ENCODE results near the gene ANGPTL2.

Gene ANGPTL2

DNA sequence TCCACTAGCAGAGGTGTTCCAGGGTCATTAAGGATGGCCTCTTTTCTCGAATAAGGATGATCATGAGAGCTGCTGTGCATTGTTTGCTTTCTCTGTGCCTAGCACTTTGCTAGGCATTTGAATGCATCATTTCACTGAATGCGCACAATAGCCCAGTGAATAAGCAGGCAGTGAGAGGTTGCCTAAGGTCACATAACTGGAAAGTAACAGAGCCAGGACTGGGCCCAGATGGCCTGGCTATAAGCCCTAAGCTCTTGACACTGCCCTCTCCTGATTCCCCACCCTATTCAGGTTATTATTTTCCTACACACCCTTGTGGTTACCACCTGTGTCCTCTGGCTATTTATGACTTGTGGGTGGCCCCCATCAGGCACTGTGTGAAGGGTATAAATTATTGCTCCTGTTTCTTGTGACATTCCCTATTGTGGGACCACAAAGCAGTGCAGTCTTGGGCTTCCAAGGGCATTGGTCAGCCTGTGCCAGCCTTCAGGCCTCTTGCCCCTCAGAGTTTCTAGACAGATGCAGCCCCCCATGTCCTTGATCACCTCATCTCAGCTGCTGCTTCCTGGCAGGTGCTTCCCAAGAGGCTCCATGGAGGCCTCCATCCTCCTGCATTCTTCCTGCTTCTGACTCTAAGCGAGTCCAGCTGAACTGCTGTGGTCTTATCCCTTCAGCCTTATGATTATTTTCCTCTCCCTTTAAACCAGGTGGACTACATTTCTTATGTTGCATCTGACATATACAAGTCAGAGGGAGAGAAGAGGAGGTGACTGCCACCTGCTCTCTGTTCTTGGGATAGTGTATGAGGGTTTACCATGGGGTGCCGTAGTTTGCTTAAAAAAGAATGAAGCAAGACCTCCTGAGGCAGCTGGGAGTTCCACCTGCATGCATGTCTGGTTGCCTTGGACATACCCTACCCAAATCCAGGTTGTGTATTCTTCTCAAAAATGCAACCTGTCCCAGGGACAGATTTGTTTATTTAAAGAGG is 47.6 kb downstream of the ANGPTL2 start:
- no peak for DNase-seq

- DNase-seq, result no peak
Observed at GRCh38 chr9:127067603-127068220, 54.7 kb downstream of the ANGPTL2 start.

DNA sequence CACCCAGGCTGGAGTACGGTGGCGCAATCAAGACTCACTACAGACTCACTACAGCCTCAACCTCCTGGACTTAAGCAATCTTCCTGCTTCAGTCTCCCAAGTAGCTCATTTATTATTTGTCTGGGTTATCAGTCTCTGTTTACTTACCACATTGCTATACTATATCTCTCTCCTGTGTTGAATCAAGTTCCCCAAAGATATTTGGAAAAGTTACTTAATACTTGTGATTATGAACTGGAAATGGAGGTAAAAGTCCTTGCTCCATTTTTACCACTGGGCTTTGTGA is 55.6 kb downstream of the ANGPTL2 start:
- DNase-seq, result no peak

DNA sequence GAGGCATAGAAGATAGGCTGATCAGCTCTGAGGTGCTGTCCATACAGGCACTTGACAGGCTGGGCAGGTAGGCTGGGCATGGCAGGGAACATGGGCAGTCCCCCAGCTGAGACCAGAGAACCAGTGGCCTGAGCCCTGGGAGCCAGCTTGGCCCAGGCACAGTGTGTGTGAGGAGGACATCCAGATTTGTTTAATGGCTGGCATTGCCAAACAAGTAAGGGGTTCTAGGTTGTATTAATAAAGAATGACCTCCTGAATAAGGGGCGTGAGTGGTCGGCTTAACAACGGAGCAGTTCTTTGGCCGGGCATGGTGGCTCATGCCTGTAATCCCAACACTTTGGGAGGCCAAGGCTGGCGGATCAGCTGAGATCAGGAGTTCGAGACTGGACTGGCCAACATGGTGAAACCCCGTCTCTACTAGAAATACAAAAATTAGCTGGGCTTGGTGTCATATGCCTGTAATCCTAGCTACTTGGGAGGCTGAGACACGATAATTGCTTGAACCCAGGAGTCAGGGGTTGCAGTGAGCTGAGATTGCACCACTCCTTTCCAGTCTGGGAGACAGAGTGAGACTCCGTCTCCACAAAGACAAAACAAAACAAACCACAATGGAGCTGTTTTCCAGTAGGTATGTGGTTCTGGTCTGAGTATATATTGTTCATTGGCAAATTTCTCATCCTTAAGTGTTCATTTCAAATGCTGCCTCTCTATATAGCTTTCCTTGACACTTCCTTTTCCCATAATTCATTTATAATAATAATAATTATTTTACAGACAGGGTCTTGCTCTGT is 56.2 kb downstream of the ANGPTL2 start:
- DNase-seq, result no peak

DNA sequence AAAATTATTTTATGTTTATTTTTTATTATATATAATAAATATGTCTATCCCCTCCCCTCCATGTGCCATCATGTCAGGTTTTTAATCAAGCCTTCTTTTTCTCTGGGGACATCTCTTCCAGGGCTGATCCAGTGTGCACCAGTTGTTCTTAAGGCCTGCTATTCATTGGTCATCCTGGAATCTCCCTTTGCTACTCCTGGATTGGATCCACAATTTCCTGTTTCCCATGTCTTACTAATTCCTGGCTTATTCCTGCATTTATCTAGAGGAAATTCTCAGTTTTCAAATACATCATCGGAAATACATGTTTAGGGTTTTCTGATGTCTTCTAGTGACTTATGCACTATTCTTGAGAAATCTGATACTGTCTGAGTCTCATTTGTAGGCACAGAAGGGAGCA is 56.8 kb downstream of the ANGPTL2 start:
- no peak for DNase-seq

- no peak for DNase-seq
Observed at GRCh38 chr9:127064335-127064734, 58.1 kb downstream of the ANGPTL2 start.

- DNase-seq, result no peak
Observed at GRCh38 chr9:127061411-127061810, 61.0 kb downstream of the ANGPTL2 start.

- no peak for DNase-seq
Observed at GRCh38 chr9:127059765-127060361, 62.6 kb downstream of the ANGPTL2 start.

DNA sequence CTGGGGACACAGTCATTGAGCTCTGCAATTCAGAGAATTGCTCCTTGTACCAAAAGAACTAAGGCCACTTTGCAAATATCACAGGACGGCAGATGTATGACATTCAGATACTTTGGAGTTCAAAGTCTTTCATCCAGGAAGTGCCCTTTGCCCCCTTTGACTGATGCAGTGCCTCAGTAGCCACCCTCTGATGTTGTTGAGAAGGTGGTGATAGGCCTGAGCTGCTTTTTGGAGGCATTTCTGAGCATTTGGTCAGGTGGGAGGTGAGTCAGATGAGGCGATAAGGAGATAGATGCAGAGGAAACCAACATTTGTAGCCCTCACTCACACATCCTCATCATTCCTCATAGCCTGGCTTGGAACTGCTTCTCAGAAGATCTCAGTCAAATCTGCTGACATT is 63.4 kb downstream of the ANGPTL2 start:
- no peak for DNase-seq

DNA sequence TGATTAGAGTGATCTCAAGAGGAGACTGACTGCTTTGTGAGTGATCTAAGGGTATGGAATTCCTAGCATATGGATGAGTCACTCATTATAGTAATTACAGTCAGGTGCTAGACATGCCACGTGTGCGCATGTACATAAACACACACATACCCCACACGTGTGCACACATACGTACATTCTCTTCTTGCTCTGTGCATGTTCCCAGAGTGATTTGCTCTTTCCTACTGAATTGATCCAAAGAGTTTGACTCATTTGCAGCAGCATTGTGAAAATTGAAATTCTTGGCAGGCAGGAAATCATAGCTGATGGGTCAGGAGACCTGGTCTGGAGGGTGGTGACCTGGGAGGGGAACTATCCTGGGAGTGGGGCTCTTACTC is 63.8 kb downstream of the ANGPTL2 start:
- no peak for DNase-seq

DNA sequence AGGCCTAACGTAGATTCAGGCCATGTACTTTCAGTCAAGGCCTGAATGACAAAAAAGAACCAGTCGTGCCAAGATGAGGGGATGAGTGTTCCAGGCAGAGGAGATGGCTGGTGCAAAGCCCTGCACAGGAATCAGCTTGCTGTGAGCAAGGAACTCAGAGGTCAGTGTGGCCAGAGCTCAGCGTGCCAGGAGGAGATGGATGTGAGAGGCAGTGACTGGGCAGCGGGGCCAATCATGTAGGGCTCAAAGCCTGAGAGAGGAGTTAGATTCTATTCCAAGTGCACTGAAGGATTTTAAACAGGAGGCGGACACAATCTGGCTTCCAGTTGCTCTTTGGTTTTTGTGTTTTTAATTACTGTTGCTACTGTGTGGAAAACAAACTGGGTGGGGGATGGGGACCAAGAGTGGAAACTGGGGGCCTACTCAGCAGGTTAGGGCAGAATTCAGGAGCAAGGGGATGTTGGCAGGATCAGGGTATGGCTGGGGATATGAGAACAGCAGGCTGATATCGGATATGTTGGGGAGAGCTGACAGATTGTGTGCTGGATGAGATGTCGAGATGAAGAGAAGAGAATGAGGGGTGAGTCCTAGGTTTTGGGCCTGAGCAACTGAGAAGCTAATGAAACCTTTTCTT is 64.3 kb downstream of the ANGPTL2 start:
- DNase-seq, result no peak

DNA sequence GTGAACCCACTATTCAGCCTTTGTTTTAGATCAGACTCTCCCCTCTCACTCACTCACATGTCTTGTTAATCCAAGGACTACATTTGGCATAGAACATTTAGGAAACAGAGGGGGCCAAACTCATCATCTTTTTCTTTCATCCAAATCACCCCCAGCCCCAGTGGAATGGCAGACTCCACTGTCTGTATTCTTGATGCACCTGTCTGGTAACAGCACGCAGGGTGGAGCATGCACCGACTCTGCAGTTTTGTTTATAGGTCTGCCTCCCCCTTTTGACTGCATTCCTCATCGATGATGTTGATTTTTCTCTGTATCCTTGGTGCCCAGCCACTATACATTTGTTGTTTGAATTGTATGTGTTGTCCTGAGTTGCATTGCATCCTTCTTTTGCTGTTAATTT is 66.0 kb downstream of the ANGPTL2 start:
- DNase-seq, result no peak

- no peak for DNase-seq
Observed at GRCh38 chr9:127055745-127056402, 66.6 kb downstream of the ANGPTL2 start.

GRCh38 chr9:127053960-127054359 is 68.5 kb downstream of the ANGPTL2 start:
- DNase-seq, result no peak

GRCh38 chr9:127053057-127053821 is 69.2 kb downstream of the ANGPTL2 start:
- DNase-seq, result no peak

DNA sequence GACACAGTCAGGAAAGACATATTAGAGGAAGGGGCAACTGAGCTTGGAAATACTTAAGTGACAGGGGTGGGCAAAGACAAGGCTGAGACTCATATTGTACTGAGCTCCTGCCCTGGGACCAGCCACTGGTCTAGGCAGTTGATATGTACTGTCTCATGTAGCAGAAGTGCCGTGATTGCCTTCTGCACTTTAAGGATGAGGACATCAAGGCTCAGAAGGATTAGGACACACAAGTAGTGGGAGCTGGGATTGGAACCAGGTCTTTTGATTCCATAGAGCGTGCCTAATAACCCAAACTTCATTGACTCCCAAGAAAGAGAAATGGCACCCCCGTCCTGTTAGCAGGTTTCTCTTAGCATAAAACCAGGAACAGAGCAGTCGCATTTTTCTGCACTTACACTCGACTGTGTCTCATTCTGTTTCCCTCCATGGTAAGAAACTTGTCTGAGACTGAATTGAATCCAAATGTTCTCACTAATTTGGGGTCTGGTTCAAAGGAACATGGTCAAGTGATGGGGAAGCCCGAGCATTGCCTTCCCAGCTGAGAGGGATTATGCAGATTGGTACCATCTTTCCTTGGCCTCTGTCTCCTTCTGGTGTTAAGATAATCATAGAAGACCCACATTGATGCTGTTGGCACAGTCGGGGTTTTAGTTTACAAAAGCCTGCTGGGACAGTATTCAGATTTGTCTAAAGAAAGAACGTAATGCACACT is 70.4 kb downstream of the ANGPTL2 start:
- DNase-seq, result no peak

GRCh38 chr9:127050591-127051001 is 71.8 kb downstream of the ANGPTL2 start:
- no peak for DNase-seq

GRCh38 chr9:127050152-127050551 is 72.3 kb downstream of the ANGPTL2 start:
- no peak for DNase-seq

- DNase-seq, result no peak
Observed at GRCh38 chr9:127049581-127049980, 72.9 kb downstream of the ANGPTL2 start.

DNA sequence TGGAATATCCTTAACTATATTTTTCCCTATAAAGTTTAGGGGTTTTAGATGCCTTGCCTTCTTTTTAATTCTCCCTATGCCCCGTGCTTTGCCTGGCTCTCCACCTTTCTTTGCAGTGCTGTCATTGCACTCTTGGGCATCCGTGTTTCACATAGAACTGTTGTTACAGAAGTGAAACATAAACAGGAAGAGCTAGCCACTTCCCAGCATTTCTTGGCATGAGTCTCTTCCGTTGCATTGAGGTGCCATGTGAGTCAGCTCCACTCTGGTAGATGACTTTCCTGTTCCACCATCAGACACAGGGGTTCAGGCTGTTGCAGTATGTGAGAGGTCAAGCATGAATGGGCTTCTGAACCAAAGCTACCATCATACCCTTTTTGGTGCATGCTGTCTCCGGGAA is 73.4 kb downstream of the ANGPTL2 start:
- DNase-seq, result no peak

GRCh38 chr9:127047971-127048370 is 74.5 kb downstream of the ANGPTL2 start:
- no peak for DNase-seq
